Mesenchymal stem cell (in vitro differentiated cells and primary cell): Measurements from ENCODE around the gene HOXC9.

ENCODE experiments used
- DNase-seq: peaks from one replicate; pipeline ENCODE4 v3.0.0-alpha.2; 2013
- H2AFZ ChIP-seq: one replicate; pipeline ENCODE4 v1.6.1; 2013; ENCODE audit warnings: low read depth, mild to moderate bottlenecking, control low read depth, inconsistent platforms, low read length, moderate library complexity
- H2AK5ac ChIP-seq: 2 replicates; pipeline ENCODE4 v1.6.1; 2013; ENCODE audit warnings: low read length, moderate library complexity, mild to moderate bottlenecking, inconsistent platforms; ENCODE audit not compliant: severe bottlenecking
- H2BK120ac ChIP-seq: one replicate; pipeline ENCODE4 v1.6.1; 2013; ENCODE audit warnings: low read depth, mild to moderate bottlenecking, inconsistent platforms, low read length, moderate library complexity
- H2BK12ac ChIP-seq, 2 experiments: one replicate each; pipeline ENCODE4 v1.6.1; 2013; ENCODE audit warnings: inconsistent platforms in 2 of 2, low read length in 2 of 2, mild to moderate bottlenecking in 2 of 2, moderate library complexity in 2 of 2, control low read depth in 1 of 2
- H2BK15ac ChIP-seq: one replicate; pipeline ENCODE4 v1.6.1; 2013; ENCODE audit warnings: mild to moderate bottlenecking, low read depth, inconsistent platforms; ENCODE audit not compliant: poor library complexity, severe bottlenecking
- H2BK5ac ChIP-seq: 2 replicates; pipeline ENCODE4 v1.6.1; 2013; ENCODE audit warnings: low read depth, mild to moderate bottlenecking, low read length, control low read depth, inconsistent platforms; ENCODE audit not compliant: poor library complexity, severe bottlenecking
- H3K14ac ChIP-seq, 2 experiments: one replicate each; pipeline ENCODE4 v1.6.1; 2013; ENCODE audit warnings: inconsistent platforms in 2 of 2, low read length in 2 of 2, control low read depth in 1 of 2, mild to moderate bottlenecking in 1 of 2, moderate library complexity in 1 of 2
- H3K18ac ChIP-seq, 2 experiments: one replicate each; pipeline ENCODE4 v1.6.1; 2013; ENCODE audit warnings: inconsistent platforms in 2 of 2, low read length in 2 of 2, control low read depth in 1 of 2, low read depth in 1 of 2, mild to moderate bottlenecking in 1 of 2
- H3K23ac ChIP-seq, 2 experiments: one replicate each; pipeline ENCODE4 v1.6.1; 2013; ENCODE audit warnings: inconsistent platforms in 2 of 2, low read length in 2 of 2, mild to moderate bottlenecking in 2 of 2, moderate library complexity in 2 of 2, control low read depth in 1 of 2
- H3K27ac ChIP-seq: 2 replicates; pipeline ENCODE4 v1.5.1; 2013; ENCODE audit warnings: mild to moderate bottlenecking, moderate library complexity, low read length, control low read depth, inconsistent platforms; ENCODE audit not compliant: poor library complexity, severe bottlenecking
- H3K27me3 ChIP-seq, 2 experiments: 2 replicates each; pipeline versions ENCODE4 v1.6.1 to v1.7.0; 2013; ENCODE audit warnings: low read length in 2 of 2, mild to moderate bottlenecking in 2 of 2, moderate library complexity in 2 of 2, control low read depth in 1 of 2, inconsistent platforms in 1 of 2; ENCODE audit not compliant: control insufficient read depth in 1 of 2, insufficient read depth in 1 of 2
- H3K36me3 ChIP-seq, 2 experiments: 2 replicates each; pipeline versions ENCODE4 v1.6.1 to v1.7.0; 2013; ENCODE audit warnings: low read length in 2 of 2, control low read depth in 1 of 2, inconsistent platforms in 1 of 2, low read depth in 1 of 2, mild to moderate bottlenecking in 1 of 2; ENCODE audit not compliant: insufficient read depth in 2 of 2, control insufficient read depth in 1 of 2
- H3K4ac ChIP-seq, 2 experiments: one replicate each; pipeline ENCODE4 v1.6.1; 2013; ENCODE audit warnings: inconsistent platforms in 2 of 2, low read length in 2 of 2, mild to moderate bottlenecking in 2 of 2, moderate library complexity in 2 of 2, control low read depth in 1 of 2, low read depth in 1 of 2
- H3K4me1 ChIP-seq: 2 replicates; pipeline ENCODE4 v1.6.1; 2013; ENCODE audit warnings: low read depth, low read length, control low read depth; ENCODE audit not compliant: control insufficient read depth, insufficient read depth
- H3K4me2 ChIP-seq: 2 replicates; pipeline ENCODE4 v1.6.1; 2013; ENCODE audit warnings: low read length, mild to moderate bottlenecking, inconsistent platforms; ENCODE audit not compliant: poor library complexity, severe bottlenecking
- H3K4me3 ChIP-seq, 2 experiments: 2 replicates each; pipeline versions ENCODE4 v1.5.1 to v1.7.0; 2013; ENCODE audit warnings: low read length in 2 of 2, mild to moderate bottlenecking in 2 of 2, control low read depth in 1 of 2, low read depth in 1 of 2; ENCODE audit not compliant: insufficient read depth in 1 of 2
- H3K79me1 ChIP-seq: replicated peaks from 2 replicates; pipeline ENCODE4 v1.6.1; 2013; ENCODE audit warnings: mild to moderate bottlenecking, control low read depth, low read length, inconsistent platforms; ENCODE audit not compliant: poor library complexity, severe bottlenecking
- H3K9ac ChIP-seq: 2 replicates; pipeline ENCODE4 v1.7.0; 2013; ENCODE audit warnings: mild to moderate bottlenecking, low read length, moderate library complexity
- H3K9me3 ChIP-seq: 2 replicates; pipeline ENCODE4 v1.7.0; 2013; ENCODE audit warnings: mild to moderate bottlenecking, low read length; ENCODE audit not compliant: control insufficient read depth
- H4K8ac ChIP-seq: one replicate; pipeline ENCODE4 v1.6.1; 2013; ENCODE audit warnings: inconsistent platforms, mild to moderate bottlenecking, low read length, moderate library complexity
- H4K91ac ChIP-seq: one replicate; pipeline ENCODE4 v1.6.1; 2013; ENCODE audit warnings: mild to moderate bottlenecking, low read length, inconsistent platforms
- WGBS: methylation state at CpG from one replicate; pipeline ENCODE4 v1.1.7; 2013; ENCODE audit warnings: mixed read lengths; 5-methylcytosine and 5-hydroxymethylcytosine counted together

HOXC9 gene

DNA sequence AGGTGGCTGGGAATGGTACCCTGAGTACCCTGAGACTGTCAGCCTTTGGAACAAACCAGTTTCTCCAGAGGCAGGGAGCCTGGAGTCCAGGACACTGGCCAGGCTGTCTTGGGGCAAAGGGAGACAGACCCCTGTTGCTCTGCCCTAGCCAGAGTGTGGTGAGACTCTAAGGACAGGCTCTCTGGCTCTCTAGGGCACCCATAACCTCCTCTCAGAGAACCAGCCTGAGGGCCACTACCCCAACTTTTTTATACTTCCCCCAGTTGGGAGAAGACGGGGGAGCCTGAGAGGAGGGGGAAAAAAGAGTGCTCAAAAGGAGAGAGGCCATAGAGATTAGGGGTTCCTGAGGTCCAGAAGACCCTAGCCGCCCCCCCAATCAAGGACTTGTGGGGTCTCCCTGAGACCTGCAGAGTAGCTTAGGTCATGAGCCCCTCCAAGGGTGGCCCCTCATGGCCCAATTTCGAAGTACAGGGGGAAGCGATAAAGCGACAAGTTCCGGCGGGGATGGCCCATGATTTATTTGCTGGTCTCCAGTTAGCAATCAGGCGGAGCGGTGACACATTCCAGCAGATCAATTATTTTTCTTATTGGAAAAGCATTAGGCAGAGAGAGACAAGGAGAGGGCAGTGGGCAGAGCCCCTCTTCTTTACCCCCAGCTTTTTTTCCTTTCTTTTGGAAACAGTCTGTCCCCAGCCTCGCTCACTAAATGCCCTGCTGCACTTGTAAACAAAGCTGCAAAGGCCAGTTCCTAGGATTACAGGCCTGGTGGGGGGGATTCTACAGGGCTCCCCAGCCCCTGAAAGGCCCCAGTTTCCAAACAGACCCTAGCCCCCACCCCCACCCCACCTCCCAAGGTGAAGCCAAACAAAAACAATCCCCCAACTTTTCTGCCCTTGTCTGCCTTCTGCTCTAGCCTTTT is 10.4 kb downstream of the HOXC9 start:
- Histone ChIP-seq H3K4me2 (peak overlapping the region; percentile 85), H2AFZ (no peak overlapping the region), H3K4me1 (peaks cover 36% of the 10 kb centered on the region), H3K36me3 (no peaks in the 10 kb centered on the region), H3K14ac (peak overlapping the region in 1 of 2 experiments; percentile 56), H2AK5ac (peak overlapping the region; percentile 63), H4K91ac (peak overlapping the region; percentile 48), H4K8ac (no peak overlapping the region), H2BK15ac (peak overlapping the region; percentile 98), H3K9me3 (no peaks in the 10 kb centered on the region), H3K9ac (peak overlapping the region; percentile 96), H2BK12ac (no peak overlapping the region), H3K4me3 (peak overlapping the region; percentile 73 to 85), H3K23ac (peak overlapping the region in 1 of 2 experiments; percentile 68), H3K27ac (peak overlapping the region; percentile 73), H3K79me1 (no peaks in the 10 kb centered on the region), H2BK5ac (peak overlapping the region; percentile 90), H3K18ac (peak overlapping the region; percentile 75 to 94), H2BK120ac (peak overlapping the region; percentile 84), H3K4ac (peak overlapping the region in 1 of 2 experiments; percentile 81), H3K27me3 (no peaks in the 10 kb centered on the region)
- DNase-seq = peak; percentile 33
- WGBS = 7% methylated on average over 10 of the region's 10 CpGs

DNA sequence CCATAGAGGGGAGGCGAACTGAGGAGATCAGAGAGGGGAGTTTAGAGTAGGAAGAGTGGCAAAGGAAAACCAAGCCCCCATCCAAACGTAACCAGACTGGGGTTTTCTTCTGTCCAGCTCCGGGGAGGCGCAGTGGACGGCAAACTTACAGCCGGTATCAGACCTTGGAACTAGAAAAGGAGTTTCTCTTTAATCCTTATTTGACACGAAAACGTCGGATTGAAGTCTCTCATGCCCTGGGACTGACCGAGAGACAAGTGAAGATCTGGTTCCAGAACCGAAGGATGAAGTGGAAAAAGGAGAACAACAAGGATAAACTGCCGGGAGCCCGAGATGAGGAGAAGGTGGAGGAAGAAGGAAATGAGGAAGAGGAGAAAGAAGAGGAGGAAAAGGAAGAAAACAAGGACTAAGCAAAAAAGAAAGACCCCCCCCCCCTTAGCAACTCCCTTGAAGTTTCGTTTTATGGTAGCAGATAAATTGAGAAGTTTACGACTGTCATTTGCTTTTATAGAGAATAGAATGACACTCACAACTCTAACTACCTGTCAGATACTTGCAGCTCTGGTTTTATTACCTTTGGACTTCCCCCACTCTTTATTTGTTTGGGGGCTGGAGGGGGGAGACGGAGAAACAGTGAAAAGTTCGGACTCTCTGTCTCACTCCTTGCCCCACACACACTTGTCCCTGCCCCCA is 11.2 kb downstream of the HOXC9 start:
- H3K4me1 ChIP-seq = peaks cover 39% of the 10 kb centered on the region
- H3K4me2 ChIP-seq = peak overlapping the region; percentile 85
- H4K91ac ChIP-seq = no peak overlapping the region
- peak overlapping the region; percentile 46 for H2BK5ac ChIP-seq
- H3K18ac ChIP-seq = peak overlapping the region; percentile 69 to 83
- H3K9ac ChIP-seq = peak overlapping the region; percentile 96
- H3K4me3 ChIP-seq = peak overlapping the region; percentile 40 to 85
- peak overlapping the region in 1 of 2 experiments; percentile 81 for H3K4ac ChIP-seq
- H3K27ac ChIP-seq = peak overlapping the region; percentile 73
- H3K9me3 ChIP-seq = no peaks in the 10 kb centered on the region
- H3K23ac ChIP-seq = peak overlapping the region in 1 of 2 experiments; percentile 36
- no peaks in the 10 kb centered on the region for H3K36me3 ChIP-seq
- peak overlapping the region; percentile 75 for H2AK5ac ChIP-seq
- 5% methylated on average over 14 of the region's 17 CpGs for WGBS
- H3K79me1 ChIP-seq = no peaks in the 10 kb centered on the region
- H2BK15ac ChIP-seq = no peak overlapping the region
- peak overlapping the region in 1 of 2 experiments; percentile 57 for H3K14ac ChIP-seq
- no peaks in the 10 kb centered on the region for H3K27me3 ChIP-seq
- peak overlapping the region; percentile 84 for H2BK120ac ChIP-seq
- DNase-seq = no peak
- H2BK12ac ChIP-seq = no peak overlapping the region
- H4K8ac ChIP-seq = peak overlapping the region; percentile 60
- H2AFZ ChIP-seq = no peak overlapping the region

DNA sequence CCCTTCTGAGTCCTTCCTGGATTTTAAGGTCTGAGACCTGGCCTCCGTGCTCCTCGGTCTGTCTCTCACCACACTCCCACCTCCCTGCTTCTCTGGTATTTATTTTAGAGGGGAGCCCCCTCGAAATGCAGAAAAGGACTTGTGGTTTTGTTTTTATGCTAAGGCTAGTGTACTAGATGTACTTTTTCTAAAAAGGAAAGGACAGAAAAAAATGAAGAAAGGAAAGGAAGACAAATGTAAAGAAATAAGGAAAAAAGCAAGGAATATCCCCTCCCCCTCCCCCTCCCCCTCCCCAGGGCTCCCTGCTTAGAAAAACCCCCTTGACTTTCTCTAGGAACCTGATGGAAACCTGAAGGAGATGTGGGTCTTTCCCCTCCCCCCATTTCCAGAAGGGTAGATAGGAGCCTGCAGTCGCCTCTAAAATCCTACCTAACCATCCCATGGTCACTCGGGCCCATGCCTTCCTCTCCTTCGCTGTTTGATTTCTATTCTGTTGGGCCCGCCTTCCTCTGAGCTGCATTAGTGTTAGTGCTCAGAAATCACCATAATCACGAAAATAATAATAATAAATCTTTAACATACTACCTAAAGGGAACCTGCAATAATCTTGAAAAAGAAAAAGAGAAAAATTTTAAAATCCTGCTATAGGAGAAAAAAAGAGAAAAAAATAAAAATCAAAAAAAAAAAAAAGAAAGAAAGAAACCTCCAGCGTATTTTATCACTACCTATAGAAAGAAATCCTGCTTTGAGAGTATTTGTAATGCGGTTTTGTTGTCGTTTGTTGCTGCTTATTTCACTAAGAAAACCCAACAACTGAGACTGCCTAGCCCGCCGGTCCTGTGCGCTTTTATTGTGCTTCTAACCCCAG is 11.9 kb downstream of the HOXC9 start:
- H3K4ac ChIP-seq = peak overlapping the region in 1 of 2 experiments; percentile 80
- peak overlapping the region; percentile 75 for H2AK5ac ChIP-seq
- H3K27ac ChIP-seq = peak overlapping the region; percentile 98
- peak overlapping the region in 1 of 2 experiments; percentile 85 for H3K4me3 ChIP-seq
- peak overlapping the region; percentile 96 for H3K9ac ChIP-seq
- H3K23ac ChIP-seq = peak overlapping the region in 1 of 2 experiments; percentile 36
- H3K27me3 ChIP-seq = no peaks in the 10 kb centered on the region
- H3K36me3 ChIP-seq = no peaks in the 10 kb centered on the region
- no peak overlapping the region for H2BK12ac ChIP-seq
- WGBS = 24% methylated on average over 4 of the region's 14 CpGs
- H3K4me2 ChIP-seq = peak overlapping the region; percentile 85
- H2AFZ ChIP-seq = no peak overlapping the region
- H4K8ac ChIP-seq = peak overlapping the region; percentile 60
- H3K14ac ChIP-seq = peak overlapping the region in 1 of 2 experiments; percentile 36
- H2BK5ac ChIP-seq = no peak overlapping the region
- DNase-seq = no peak
- peaks cover 32% of the 10 kb centered on the region for H3K4me1 ChIP-seq
- H4K91ac ChIP-seq = no peak overlapping the region
- H3K18ac ChIP-seq = peak overlapping the region in 1 of 2 experiments; percentile 83
- H3K9me3 ChIP-seq = no peaks in the 10 kb centered on the region
- H2BK15ac ChIP-seq = no peak overlapping the region
- no peaks in the 10 kb centered on the region for H3K79me1 ChIP-seq
- H2BK120ac ChIP-seq = no peak overlapping the region
